Stimulated activated naive B cell treated with anti-CD40 and anti-IgM and Interleukin-4, amounts not matched to agents 10 μg/mL and 1 μg/mL and 100 μg/mL, for 72 hours (primary cell): ENCODE data around the gene HSPG2.
"Not testable (repeated sequence)": the region's sequence is repeated elsewhere in the genome, so short reads cannot be mapped to it uniquely, and the experiment has no call there.

Source experiments
- ATAC-seq, 2 donors: fragments of 150-1000 bp; cut with Tn5 transposase; replicated peaks; 2 replicates each; pipeline ENCODE4 v1.10.0; 2021; ENCODE audit warnings: moderate library complexity in 1 of 2
- DNase-seq: peaks from one replicate; pipeline ENCODE4 v3.0.0; 2021
- H3K27ac Mint-ChIP-seq: one replicate; pipeline ENCODE4 v1.8.0; 2022; ENCODE audit warnings: mild to moderate bottlenecking, mixed read lengths
- H3K27me3 Mint-ChIP-seq, 2 donors: one replicate each; pipeline ENCODE4 v1.8.0; 2022; ENCODE audit warnings: mixed read lengths in 2 of 2
- H3K36me3 Mint-ChIP-seq, 2 donors: one replicate each; pipeline ENCODE4 v1.8.0; 2022; ENCODE audit warnings: mixed read lengths in 2 of 2, mild to moderate bottlenecking in 1 of 2
- H3K4me1 Mint-ChIP-seq, 2 donors: one replicate each; pipeline ENCODE4 v1.8.0; 2022; ENCODE audit warnings: mixed read lengths in 2 of 2, mild to moderate bottlenecking in 1 of 2
- H3K4me3 Mint-ChIP-seq, 2 donors: one replicate each; pipeline ENCODE4 v1.8.0; 2022; ENCODE audit warnings: mild to moderate bottlenecking in 2 of 2, mixed read lengths in 2 of 2, moderate library complexity in 1 of 2
- H3K9me3 Mint-ChIP-seq, 2 donors: one replicate each; pipeline ENCODE4 v1.8.0; 2022; ENCODE audit warnings: mixed read lengths in 2 of 2, mild to moderate bottlenecking in 1 of 2

HSPG2 gene

DNA sequence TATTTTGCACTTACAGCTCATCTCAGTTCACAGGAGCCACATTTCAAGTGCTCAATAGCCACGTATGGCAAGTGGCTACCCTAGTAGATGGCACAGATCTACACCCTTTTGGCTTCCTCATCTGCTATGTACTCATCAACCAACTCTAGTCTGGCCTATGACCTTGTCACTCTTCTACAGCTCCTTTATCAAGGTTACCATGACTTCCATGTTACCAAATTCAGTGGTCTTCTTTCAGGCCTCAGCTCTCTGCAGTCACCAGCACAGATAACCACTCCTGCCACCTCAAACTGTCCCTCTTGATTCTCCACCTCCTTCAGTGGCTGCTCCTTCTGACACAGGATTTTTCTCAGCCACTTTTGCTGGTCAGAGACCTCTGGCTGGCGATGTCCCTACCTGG is 142.5 kb downstream of the HSPG2 start:
- Mint-ChIP-seq H3K4me1 (peaks cover 0 to 9% of the 10 kb centered on the region in 2 donors), H3K27me3 (no peaks in the 10 kb centered on the region), H3K4me3 (no peak overlapping the region), H3K9me3 (peaks cover 7 to 8% of the 10 kb centered on the region in 2 donors), H3K36me3 (peaks cover 5 to 7% of the 10 kb centered on the region in 2 donors), H3K27ac (no peak overlapping the region)
- no peak for ATAC-seq
- no peak for DNase-seq

- Mint-ChIP-seq H3K27ac (no peak overlapping the region), H3K9me3 (peaks cover 7 to 8% of the 10 kb centered on the region in 2 donors), H3K27me3 (no peaks in the 10 kb centered on the region), H3K4me1 (no peaks in the 10 kb centered on the region), H3K36me3 (peaks cover 5 to 7% of the 10 kb centered on the region in 2 donors), H3K4me3 (no peak overlapping the region)
- DNase-seq = no peak
- ATAC-seq = no peak
Observed at GRCh38 chr1:21793104-21793503, 144.0 kb downstream of the HSPG2 start.

DNA sequence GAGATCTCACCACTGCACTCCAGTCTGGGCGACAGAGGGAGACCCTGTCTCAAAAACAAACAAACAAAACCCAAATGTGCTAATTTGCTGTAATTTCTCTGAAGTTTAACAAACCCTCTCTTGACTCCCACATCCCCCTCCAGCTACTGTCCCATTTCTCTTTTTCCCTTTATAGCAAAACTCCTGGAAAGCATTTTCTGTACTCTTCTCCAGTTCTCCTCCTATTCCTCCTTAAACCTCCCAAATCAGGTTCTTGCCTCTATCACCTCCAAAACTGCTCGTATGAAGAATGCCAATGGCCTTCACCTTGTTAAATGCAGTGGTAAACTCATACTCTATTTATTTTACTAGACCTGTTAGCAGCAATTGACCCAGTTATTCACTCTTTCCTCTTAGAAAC is 150.5 kb downstream of the HSPG2 start:
- Mint-ChIP-seq H3K27me3 (peaks cover 0 to 6% of the 10 kb centered on the region in 2 donors), H3K9me3 (no peaks in the 10 kb centered on the region), H3K36me3 (peaks cover 0 to 4% of the 10 kb centered on the region in 2 donors), H3K27ac (no peak overlapping the region), H3K4me3 (no peak overlapping the region), H3K4me1 (peaks cover 0 to 10% of the 10 kb centered on the region in 2 donors)
- ATAC-seq (no peak), DNase-seq (no peak)

GRCh38 chr1:21785764-21786163 is 151.3 kb downstream of the HSPG2 start:
- not testable (repeated sequence) for H3K9me3 Mint-ChIP-seq, H3K27me3 Mint-ChIP-seq, H3K27ac Mint-ChIP-seq, DNase-seq, H3K36me3 Mint-ChIP-seq, ATAC-seq, H3K4me3 Mint-ChIP-seq
- H3K4me1 Mint-ChIP-seq = peaks cover 1 to 14% of the 10 kb centered on the region in 2 donors

- peak overlapping the region; percentile 100 for H3K27ac Mint-ChIP-seq
- ATAC-seq (peak in 1 of 2 donors; percentile 79), DNase-seq (no peak)
- H3K4me1 Mint-ChIP-seq = peaks cover 13 to 31% of the 10 kb centered on the region in 2 donors
- H3K9me3 Mint-ChIP-seq = no peaks in the 10 kb centered on the region
- peaks cover 0 to 14% of the 10 kb centered on the region in 2 donors for H3K36me3 Mint-ChIP-seq
- H3K27me3 Mint-ChIP-seq = peaks cover 0 to 6% of the 10 kb centered on the region in 2 donors
- H3K4me3 Mint-ChIP-seq = peak overlapping the region; percentile 92 to 93
Observed at GRCh38 chr1:21783679-21784603, 153.2 kb downstream of the HSPG2 start.

GRCh38 chr1:21782868-21783678 is 154.0 kb downstream of the HSPG2 start, which contains the start of gene USP48:
Gene USP48, minus strand, starts transcription at chr1:21783149. Its CDS starts 192 bp downstream, at chr1:21782957.
- H3K9me3 Mint-ChIP-seq = no peaks in the 10 kb centered on the region
- H3K4me3 Mint-ChIP-seq = peak within 1 kb of the TSS; percentile 92 to 93
- H3K27me3 Mint-ChIP-seq = peaks cover 0 to 6% of the 10 kb centered on the region in 2 donors
- peak; percentile 97 for DNase-seq
- peak within 1 kb of the TSS; percentile 100 for H3K27ac Mint-ChIP-seq
- peak; percentile 75 to 88 for ATAC-seq
- peaks cover 16 to 35% of the 10 kb centered on the region in 2 donors for H3K4me1 Mint-ChIP-seq
- H3K36me3 Mint-ChIP-seq = peaks cover 1 to 15% of the 10 kb centered on the region in 2 donors

- Mint-ChIP-seq H3K27me3 (peaks cover 0 to 6% of the 10 kb centered on the region in 2 donors), H3K4me3 (peak overlapping the region; percentile 92 to 93), H3K36me3 (peaks cover 2 to 19% of the 10 kb centered on the region in 2 donors), H3K4me1 (peaks cover 18 to 41% of the 10 kb centered on the region in 2 donors), H3K9me3 (no peaks in the 10 kb centered on the region), H3K27ac (peak overlapping the region; percentile 100)
- DNase-seq = peak; percentile 56
- ATAC-seq = peak; percentile 10 to 19
Observed at GRCh38 chr1:21782349-21782867, 154.7 kb downstream of the HSPG2 start.

- Mint-ChIP-seq H3K9me3 (no peaks in the 10 kb centered on the region), H3K27me3 (peaks cover 0 to 5% of the 10 kb centered on the region in 2 donors), H3K36me3 (peaks cover 5 to 24% of the 10 kb centered on the region in 2 donors), H3K4me3 (peak overlapping the region; percentile 92 to 93), H3K4me1 (peaks cover 21 to 47% of the 10 kb centered on the region in 2 donors), H3K27ac (peak overlapping the region; percentile 100)
- no peak for ATAC-seq
- DNase-seq = no peak
Observed at GRCh38 chr1:21781815-21782348, 155.2 kb downstream of the HSPG2 start.

DNA sequence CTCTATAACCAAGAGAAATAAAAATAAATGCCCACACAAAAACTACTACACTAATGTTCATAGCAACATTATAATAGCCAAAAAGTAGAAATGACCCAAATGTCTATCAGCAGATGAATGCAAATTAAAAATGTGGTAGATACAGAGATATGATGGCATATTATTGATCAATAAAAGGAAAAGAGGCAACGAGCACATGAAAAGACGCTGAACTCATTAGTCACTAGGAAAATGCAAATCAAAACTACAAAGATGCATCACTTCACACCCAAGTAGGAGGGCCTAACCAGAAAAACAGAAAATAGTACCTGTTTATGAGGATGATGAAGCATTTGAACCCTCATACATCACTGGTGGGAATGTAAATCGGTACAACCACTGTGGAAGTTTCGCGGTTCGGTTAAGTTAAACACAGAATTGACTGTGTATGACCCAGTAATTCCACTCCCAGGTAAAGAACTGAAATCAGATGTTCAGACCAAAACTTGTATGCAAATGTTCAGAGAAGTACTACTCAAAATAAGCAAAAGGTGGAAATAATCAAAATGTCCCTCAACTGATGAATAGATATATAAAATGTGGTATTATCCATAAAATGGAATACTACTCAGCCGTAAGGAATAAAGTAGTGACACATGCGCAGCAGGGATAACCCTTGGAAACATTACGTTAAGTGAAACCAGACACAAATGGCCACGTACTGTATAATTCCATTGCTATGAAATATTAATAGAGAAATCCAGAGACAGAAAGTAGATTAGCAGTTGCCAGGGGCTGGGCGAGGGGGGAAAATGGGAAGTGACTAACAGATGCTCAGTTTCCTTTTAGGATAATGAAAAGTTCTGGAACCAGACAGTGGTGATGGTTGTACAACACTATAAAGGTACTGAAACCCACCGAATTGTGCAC is 157.2 kb downstream of the HSPG2 start:
- ATAC-seq (peak; percentile 48 to 58), DNase-seq (peak; percentile 65)
- no peaks in the 10 kb centered on the region for H3K9me3 Mint-ChIP-seq
- peaks cover 32 to 51% of the 10 kb centered on the region in 2 donors for H3K4me1 Mint-ChIP-seq
- peaks cover 5 to 34% of the 10 kb centered on the region in 2 donors for H3K36me3 Mint-ChIP-seq
- no peaks in the 10 kb centered on the region for H3K27me3 Mint-ChIP-seq
- peak overlapping the region; percentile 73 to 78 for H3K4me3 Mint-ChIP-seq
- H3K27ac Mint-ChIP-seq = peak overlapping the region; percentile 96

DNA sequence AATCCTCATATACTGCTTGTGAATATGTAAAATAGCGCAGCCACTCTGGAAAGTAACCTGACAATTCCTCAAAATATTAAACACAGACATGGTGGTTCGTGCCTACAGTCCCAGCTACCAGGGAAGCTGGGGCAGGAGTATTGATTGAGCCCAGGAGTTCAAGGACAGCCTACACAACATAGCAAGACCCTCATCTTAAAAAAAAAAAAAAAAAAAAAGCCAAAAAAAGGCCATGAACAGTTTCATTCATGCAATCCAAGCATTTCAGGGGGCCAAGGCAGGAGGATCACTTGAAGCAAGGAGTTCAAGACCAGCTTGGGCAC is 158.7 kb downstream of the HSPG2 start:
- ATAC-seq (no peak), DNase-seq (no peak)
- no peaks in the 10 kb centered on the region for H3K9me3 Mint-ChIP-seq
- peak overlapping the region in 1 of 2 donors; percentile 30 for H3K4me3 Mint-ChIP-seq
- H3K4me1 Mint-ChIP-seq = peaks cover 32 to 51% of the 10 kb centered on the region in 2 donors
- H3K27me3 Mint-ChIP-seq = no peaks in the 10 kb centered on the region
- H3K27ac Mint-ChIP-seq = peak overlapping the region; percentile 65
- peaks cover 5 to 34% of the 10 kb centered on the region in 2 donors for H3K36me3 Mint-ChIP-seq

- Mint-ChIP-seq H3K36me3 (peaks cover 7 to 42% of the 10 kb centered on the region in 2 donors), H3K27ac (peak overlapping the region; percentile 69), H3K4me1 (peaks cover 36 to 60% of the 10 kb centered on the region in 2 donors)
- H3K4me3 Mint-ChIP-seq, H3K9me3 Mint-ChIP-seq, ATAC-seq, DNase-seq, H3K27me3 Mint-ChIP-seq: not testable (repeated sequence)
Observed at GRCh38 chr1:21776925-21777324, 160.2 kb downstream of the HSPG2 start.

DNA sequence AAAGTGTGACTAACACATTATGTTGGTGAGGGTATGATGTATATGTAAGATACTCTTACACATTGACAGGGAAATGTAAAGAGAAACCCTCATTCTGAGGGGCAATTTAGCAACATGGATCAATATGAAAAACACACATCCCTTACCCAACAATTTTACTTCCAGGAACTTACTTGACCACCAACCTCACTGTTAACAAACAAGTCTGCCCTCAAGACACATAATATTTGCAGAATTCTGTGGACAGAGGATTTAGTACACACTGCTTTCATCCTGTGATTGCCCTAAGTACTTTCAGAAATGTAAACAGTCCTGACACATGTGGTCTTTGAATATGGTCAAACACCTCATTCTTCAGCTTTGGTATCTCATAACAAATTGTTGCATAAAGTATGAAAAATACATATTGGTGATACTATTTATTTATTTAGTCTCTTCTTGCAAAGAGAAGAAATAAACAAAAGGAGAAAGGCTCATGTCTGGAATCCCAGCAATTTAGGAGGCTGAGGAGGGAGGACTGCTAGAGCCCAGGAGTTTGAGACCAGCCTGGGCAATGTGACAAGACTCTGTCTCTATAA is 161.0 kb downstream of the HSPG2 start:
- DNase-seq (no peak), ATAC-seq (no peak)
- no peaks in the 10 kb centered on the region for H3K9me3 Mint-ChIP-seq
- H3K4me1 Mint-ChIP-seq = peaks cover 34 to 53% of the 10 kb centered on the region in 2 donors
- no peak overlapping the region for H3K4me3 Mint-ChIP-seq
- no peak overlapping the region for H3K27ac Mint-ChIP-seq
- H3K27me3 Mint-ChIP-seq = no peaks in the 10 kb centered on the region
- H3K36me3 Mint-ChIP-seq = peaks cover 7 to 39% of the 10 kb centered on the region in 2 donors

DNA sequence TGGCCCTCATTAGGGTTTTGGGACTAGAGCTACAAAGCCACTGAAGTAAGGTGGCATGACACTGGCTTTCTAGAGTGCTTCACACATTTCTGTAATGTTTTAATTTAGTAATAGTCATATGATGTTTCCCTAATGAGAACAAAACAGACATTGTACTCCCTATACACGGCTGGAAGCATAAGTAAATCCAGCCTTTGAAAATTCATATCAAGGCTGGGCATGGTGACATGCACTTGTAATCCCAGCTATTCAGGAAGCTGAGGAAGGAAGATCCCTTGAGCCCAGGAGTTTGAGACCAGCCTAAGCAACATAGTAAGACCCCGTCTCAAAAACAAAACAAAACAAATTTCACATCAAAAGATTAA is 161.6 kb downstream of the HSPG2 start:
- Mint-ChIP-seq H3K4me3 (no peak overlapping the region), H3K4me1 (peaks cover 34 to 51% of the 10 kb centered on the region in 2 donors), H3K27ac (no peak overlapping the region), H3K27me3 (no peaks in the 10 kb centered on the region), H3K9me3 (no peaks in the 10 kb centered on the region), H3K36me3 (peaks cover 7 to 39% of the 10 kb centered on the region in 2 donors)
- ATAC-seq = no peak
- no peak for DNase-seq
